Stomach smooth muscle (tissue), 2 donors: Measurements from ENCODE around the gene C15orf61.

Experiments
- H3K27ac ChIP-seq: one replicate; pipeline ENCODE4 v1.7.0; 2013; ENCODE audit warnings: mild to moderate bottlenecking, low read length, inconsistent platforms
- H3K27me3 ChIP-seq, 2 donors: one replicate each; pipeline ENCODE4 v1.7.0; 2013; ENCODE audit warnings: low read length in 2 of 2; ENCODE audit not compliant: insufficient read depth in 2 of 2, control insufficient read depth in 1 of 2
- H3K36me3 ChIP-seq, 2 donors: one replicate each; pipeline ENCODE4 v1.7.0; 2013; ENCODE audit warnings: low read length in 2 of 2; ENCODE audit not compliant: control insufficient read depth in 2 of 2, insufficient read depth in 2 of 2
- H3K4me1 ChIP-seq: one replicate; pipeline ENCODE4 v1.7.0; 2013; ENCODE audit warnings: low read length; ENCODE audit not compliant: control insufficient read depth, insufficient read depth
- H3K4me3 ChIP-seq, 2 donors: one replicate each; pipeline ENCODE4 v1.7.0; 2013; ENCODE audit warnings: low read length in 2 of 2
- H3K9ac ChIP-seq, 2 donors: one replicate each; pipeline ENCODE4 v1.7.0; 2013; ENCODE audit warnings: low read length in 2 of 2, mild to moderate bottlenecking in 1 of 2
- H3K9me3 ChIP-seq, 2 donors: one replicate each; pipeline ENCODE4 v1.7.0; 2013; ENCODE audit warnings: low read length in 2 of 2; ENCODE audit not compliant: control insufficient read depth in 2 of 2
- donor health status: healthy.
- donor health status: Pancreatic carcinoma.

The C15orf61 gene

DNA sequence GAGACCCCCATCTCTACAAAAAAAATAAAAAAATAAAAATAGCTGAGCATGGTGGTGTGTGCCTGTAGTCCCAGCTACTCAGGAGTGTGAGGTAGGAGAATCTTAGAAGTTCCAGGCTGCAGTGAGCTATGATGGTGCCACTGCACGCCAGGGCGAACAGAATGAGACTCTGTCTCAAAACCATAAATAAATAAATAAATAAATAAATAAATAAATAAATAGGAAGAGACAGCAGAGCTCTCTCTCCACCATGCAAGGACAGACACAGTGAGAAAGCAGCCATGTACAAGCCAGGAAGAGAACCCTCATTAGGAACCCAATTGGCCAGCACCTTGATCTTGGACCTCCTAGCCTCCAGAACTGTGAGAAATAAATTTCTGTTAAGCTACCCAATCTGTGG lies 5.4 kb upstream of the C15orf61 start:
- no peaks in the 10 kb centered on the region for H3K4me1 ChIP-seq
- H3K9ac ChIP-seq: no peak overlapping the region
- no peak overlapping the region for H3K4me3 ChIP-seq
- H3K27ac ChIP-seq: no peak overlapping the region
- H3K9me3 ChIP-seq: no peaks in the 10 kb centered on the region
- H3K36me3 ChIP-seq: peaks cover 10 to 16% of the 10 kb centered on the region in 2 donors
- no peaks in the 10 kb centered on the region for H3K27me3 ChIP-seq

DNA sequence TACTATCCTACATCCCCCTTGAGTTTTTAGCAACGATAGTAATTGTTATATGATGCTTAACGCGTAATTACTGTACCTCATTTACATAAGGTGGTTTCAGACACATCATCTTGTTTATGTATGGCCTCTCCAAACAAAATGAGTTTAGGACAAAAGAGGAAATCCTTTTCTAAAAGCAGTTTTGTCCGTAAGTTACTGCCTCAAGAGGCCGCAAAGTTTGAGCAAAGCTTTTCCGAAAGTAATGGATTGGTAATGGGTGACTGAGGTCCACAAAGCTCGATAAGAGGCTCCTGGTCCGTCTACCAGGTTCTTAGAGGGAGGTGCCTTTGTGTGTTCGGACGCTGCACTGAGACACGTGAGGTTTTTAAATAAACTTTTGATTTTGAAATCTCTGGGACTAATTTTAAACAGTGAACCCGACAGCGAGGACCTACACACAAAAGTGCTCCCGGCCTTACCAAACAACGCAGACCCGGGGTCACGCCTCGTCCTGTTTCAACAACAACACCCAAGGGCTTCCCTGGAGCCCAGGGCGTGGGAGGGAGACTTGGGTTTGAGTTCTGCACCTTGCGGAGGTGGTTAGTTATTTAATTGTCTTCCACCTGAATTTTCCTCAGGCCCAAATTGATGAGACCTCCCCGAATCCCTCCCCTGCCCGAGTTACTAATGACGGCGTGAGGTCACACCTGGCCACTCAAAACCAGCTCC lies 456 bp upstream of the C15orf61 start:
- no peaks in the 10 kb centered on the region for H3K27me3 ChIP-seq
- H3K27ac ChIP-seq: peak overlapping the region; percentile 68
- peak overlapping the region; percentile 86 to 93 for H3K9ac ChIP-seq
- H3K4me3 ChIP-seq: peak overlapping the region; percentile 92 to 96
- H3K4me1 ChIP-seq: no peaks in the 10 kb centered on the region
- no peaks in the 10 kb centered on the region for H3K9me3 ChIP-seq
- no peaks in the 10 kb centered on the region for H3K36me3 ChIP-seq

DNA sequence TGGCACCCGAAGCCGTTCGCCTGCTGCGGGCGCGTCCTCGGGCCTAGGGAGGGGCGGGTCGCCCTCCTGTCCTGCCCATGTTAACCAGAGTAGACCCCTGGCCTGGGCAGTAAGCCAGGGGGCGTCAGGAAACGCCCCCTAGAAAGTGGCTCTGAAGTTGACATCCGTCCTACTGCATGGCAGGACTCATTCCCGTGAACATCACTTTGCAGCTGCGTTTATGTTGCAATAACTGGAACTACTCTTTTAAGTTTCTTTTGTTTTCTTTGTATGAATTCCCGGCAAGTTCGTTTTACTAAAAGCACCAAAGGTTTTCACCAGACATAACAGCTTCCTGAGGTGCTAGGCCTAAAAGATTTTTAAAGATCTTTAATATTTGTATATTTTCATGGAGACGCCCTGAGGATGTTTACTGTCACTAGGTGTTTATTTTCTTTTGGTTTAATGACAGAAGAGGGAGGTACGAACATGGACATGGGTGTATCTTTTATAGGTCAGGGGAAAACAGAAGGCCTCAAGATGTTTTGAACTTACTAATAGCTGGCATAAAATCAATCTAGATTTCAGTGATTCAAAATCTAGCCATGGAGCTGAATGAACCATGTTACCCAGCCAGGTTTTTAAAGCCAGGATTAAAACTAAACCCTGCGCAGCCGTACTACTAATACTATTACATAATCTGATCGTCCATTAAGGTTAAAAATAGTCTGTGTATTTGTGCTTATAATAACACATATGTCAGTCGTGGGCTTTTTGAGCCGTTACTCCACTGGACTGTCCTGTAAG lies 1.0 kb downstream of the C15orf61 start:
- Histone ChIP-seq H3K27me3 (no peaks in the 10 kb centered on the region), H3K9ac (peak overlapping the region; percentile 85 to 93), H3K27ac (peak overlapping the region; percentile 88), H3K9me3 (no peaks in the 10 kb centered on the region), H3K4me3 (peak overlapping the region; percentile 92 to 95), H3K36me3 (no peaks in the 10 kb centered on the region), H3K4me1 (no peaks in the 10 kb centered on the region)

DNA sequence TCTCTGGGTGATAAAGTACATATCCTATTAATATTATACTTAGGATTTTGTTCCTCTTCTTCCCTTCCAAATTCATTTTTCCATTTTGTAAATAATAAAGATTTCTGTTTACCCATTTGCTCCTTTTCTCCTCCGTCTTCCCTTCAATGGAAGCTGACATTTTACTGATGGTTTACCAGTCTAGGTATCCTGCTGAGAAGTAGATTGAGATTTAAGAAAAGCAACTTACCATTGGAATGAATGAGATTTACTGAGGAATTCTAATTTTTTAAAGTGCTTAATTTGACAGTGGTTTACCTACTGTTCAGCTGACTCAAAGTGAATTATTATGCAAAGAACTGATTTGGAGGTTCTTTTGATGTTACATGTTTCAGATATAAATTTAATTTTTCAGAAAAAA lies 2.4 kb downstream of the C15orf61 start:
- Histone ChIP-seq H3K9me3 (no peaks in the 10 kb centered on the region), H3K9ac (peak overlapping the region in 1 of 2 donors; percentile 93), H3K36me3 (peaks cover 0 to 8% of the 10 kb centered on the region in 2 donors), H3K4me3 (peak overlapping the region in 1 of 2 donors; percentile 25), H3K27ac (no peak overlapping the region), H3K4me1 (no peaks in the 10 kb centered on the region), H3K27me3 (no peaks in the 10 kb centered on the region)

DNA sequence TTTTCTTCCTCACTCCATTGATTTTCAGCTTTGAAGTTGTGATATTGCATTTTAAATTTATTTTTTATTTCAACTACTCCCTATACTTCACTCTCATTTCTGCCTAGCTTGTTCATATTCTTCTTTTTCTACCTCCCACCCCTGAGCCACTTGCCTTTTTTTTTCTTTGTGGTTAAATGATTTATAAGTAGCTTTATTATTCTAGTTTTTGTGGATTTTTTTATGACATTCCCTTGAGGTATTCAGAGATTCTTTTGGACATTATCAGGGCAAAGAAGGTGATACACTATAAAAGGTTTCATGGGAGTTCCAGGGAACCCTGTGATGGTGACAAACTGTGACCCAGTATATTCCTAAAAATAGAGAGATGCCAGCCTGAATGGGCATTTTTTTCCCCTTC lies 3.3 kb downstream of the C15orf61 start:
- Histone ChIP-seq H3K36me3 (peaks cover 0 to 8% of the 10 kb centered on the region in 2 donors), H3K9ac (no peak overlapping the region), H3K4me1 (no peaks in the 10 kb centered on the region), H3K27ac (no peak overlapping the region), H3K27me3 (no peaks in the 10 kb centered on the region), H3K9me3 (no peaks in the 10 kb centered on the region), H3K4me3 (no peak overlapping the region)

DNA sequence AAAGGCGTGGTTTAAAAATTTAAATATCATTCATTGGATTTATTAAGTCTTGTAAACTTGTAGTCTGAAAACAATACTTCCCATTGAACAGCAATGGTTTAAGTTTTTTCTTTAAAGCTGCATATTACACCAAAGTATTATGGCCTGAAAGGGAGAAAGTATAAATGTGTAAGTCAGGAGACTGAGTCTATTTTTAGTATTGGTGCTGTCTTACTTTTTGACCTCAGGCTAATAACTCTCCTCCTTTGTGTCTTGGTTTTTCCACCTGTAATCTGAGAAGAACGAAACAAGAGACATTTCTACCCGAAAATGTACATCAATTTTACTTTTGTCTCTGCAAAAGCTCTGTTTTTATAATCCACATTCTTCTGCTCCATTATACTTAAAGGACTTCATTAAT lies 7.6 kb downstream of the C15orf61 start:
- Histone ChIP-seq H3K36me3 (peaks cover 0 to 8% of the 10 kb centered on the region in 2 donors), H3K4me3 (no peak overlapping the region), H3K27ac (no peak overlapping the region), H3K9ac (no peak overlapping the region), H3K27me3 (no peaks in the 10 kb centered on the region), H3K4me1 (no peaks in the 10 kb centered on the region), H3K9me3 (no peaks in the 10 kb centered on the region)

DNA sequence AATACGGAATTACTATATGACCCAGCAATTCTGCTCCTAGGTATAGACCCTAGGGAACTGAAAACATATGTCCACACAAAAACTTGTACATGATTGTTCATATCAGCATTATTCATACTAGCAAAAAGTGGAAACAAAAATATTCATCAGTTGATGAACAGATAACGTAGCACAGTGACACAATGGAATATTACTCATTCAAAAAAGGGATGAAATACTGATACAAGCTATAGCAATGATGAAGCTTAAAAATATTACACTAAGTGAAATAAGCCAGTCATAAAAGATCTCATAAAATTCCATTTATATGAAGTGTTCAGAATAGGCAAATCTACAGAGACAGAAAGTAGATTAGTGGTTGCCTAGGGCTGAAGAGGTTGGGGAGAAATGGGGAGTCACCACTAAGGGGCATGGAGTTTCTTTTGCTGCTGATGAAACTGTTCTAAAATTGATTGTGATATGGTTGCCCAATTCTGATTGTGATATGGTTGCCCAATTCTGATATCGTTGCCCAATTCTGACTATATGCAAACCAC lies 10.5 kb downstream of the C15orf61 start:
- no peak overlapping the region for H3K4me3 ChIP-seq
- no peaks in the 10 kb centered on the region for H3K4me1 ChIP-seq
- H3K36me3 ChIP-seq: peaks cover 0 to 8% of the 10 kb centered on the region in 2 donors
- H3K9ac ChIP-seq: no peak overlapping the region
- no peaks in the 10 kb centered on the region for H3K9me3 ChIP-seq
- no peaks in the 10 kb centered on the region for H3K27me3 ChIP-seq
- no peak overlapping the region for H3K27ac ChIP-seq

DNA sequence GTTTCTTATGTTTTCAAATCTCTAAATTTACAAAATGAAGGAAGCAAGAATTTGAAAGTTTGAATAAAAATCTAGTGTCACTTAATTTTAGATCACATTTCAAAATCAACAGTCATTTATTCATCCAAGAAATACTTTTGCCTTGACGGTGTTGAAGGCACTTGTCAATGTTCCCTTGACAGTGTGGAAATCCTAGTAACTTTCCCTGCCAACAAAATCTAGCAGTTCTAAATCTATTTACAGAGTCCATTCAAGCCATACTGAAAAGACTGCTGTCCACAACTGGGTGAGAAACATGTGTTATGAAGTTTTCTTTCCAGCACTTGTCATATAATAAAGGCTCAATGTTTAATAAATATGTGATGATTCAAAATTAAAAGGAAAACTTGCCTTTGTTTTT lies 12.9 kb downstream of the C15orf61 start:
- H3K27me3 ChIP-seq: no peaks in the 10 kb centered on the region
- H3K4me1 ChIP-seq: no peaks in the 10 kb centered on the region
- H3K4me3 ChIP-seq: no peak overlapping the region
- no peak overlapping the region for H3K9ac ChIP-seq
- H3K27ac ChIP-seq: no peak overlapping the region
- H3K36me3 ChIP-seq: no peaks in the 10 kb centered on the region
- H3K9me3 ChIP-seq: no peaks in the 10 kb centered on the region

DNA sequence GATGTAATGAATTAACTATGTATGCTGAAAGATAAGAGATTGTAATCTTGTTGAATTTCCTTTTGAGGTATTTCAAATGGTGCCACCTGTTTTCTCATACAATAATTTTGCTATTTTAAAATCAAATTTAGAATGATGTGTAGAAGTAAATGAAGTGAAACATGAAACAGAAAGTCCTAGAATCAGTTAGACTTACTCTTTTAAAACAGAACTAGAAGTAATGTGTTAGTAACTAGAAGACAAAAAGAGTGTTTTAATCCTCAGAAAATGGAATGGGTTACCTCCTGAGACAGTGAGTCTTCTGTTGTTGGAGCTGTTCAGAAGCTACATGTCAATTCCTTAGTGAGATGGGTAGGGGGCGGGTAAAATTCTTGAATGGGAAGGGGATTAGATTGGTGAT lies 13.4 kb downstream of the C15orf61 start:
- H3K27ac ChIP-seq: no peak overlapping the region

DNA sequence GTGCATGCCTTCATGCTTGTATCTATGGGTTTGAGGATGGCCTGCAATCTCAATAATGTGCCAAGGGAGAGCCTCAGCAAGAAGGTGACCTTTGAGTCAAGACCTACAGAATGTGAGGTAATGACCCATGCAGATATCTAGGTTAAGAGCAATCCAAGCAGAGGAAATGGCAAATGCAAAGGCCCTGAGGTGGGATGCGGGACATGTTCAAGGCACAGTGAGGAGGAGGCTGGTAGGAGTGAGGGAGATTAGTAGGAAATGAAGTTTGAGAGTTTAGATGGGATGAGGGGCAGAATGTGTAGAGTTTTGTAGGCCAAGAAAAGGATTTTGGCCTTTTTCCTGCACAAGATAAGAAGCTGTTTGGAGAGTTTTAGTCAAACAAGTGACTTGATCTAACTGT lies 16.8 kb downstream of the C15orf61 start:
- Histone ChIP-seq H3K27ac (no peak overlapping the region), H3K4me1 (no peaks in the 10 kb centered on the region), H3K9ac (no peak overlapping the region), H3K9me3 (no peaks in the 10 kb centered on the region), H3K27me3 (no peaks in the 10 kb centered on the region), H3K4me3 (no peak overlapping the region), H3K36me3 (no peaks in the 10 kb centered on the region)

More for the DNA sequence above, 13.4 kb downstream of the C15orf61 start:
- H3K4me1 ChIP-seq: no peaks in the 10 kb centered on the region
- no peaks in the 10 kb centered on the region for H3K36me3 ChIP-seq
- H3K4me3 ChIP-seq: no peak overlapping the region
- H3K27me3 ChIP-seq: no peaks in the 10 kb centered on the region
- no peak overlapping the region for H3K9ac ChIP-seq
- H3K9me3 ChIP-seq: no peaks in the 10 kb centered on the region
